K562 (cell line): Measurements from ENCODE around the gene CD84. TPM values are rescaled to one million over a fixed set of nuclear protein-coding genes. Genes with fewer than 3 reads are reported as not detected.

ENCODE experiments used
- ADNP ChIP-seq: fragments of 200-800 bp; sonication (Bioruptor generic); IDR thresholded peaks from 2 replicates; pipeline ENCODE4 v1.6.1; 2016; ENCODE audit warnings: missing genetic modification characterization, missing compliant biosample characterization
- ATF1 ChIP-seq, 2 experiments: fragments of 450-650 bp in 1 of 2; IDR thresholded peaks; 2 replicates each; pipeline ENCODE4 v1.6.1; 2016; ENCODE audit warnings: missing compliant biosample characterization in 1 of 2, missing genetic modification characterization in 1 of 2
- CXXC5 ChIP-seq: fragments of 250-450 bp; sonication (Bioruptor Pico); IDR thresholded peaks from 2 replicates; pipeline ENCODE4 v1.8.0; 2022; ENCODE audit warnings: inconsistent platforms, mild to moderate bottlenecking, moderate library complexity
- EHMT2 ChIP-seq: fragments of 450-650 bp; IDR thresholded peaks from 2 replicates; pipeline ENCODE4 v1.6.1; 2018; ENCODE audit warnings: antibody characterized with exemption
- ETV1 ChIP-seq: fragments of 450-650 bp; conservative IDR thresholded peaks from 2 replicates; pipeline ENCODE4 v1.6.1; 2016; ENCODE audit warnings: missing genetic modification characterization, control low read depth, low read depth, missing compliant biosample characterization
- FOXO4 ChIP-seq: fragments of 450-650 bp; formaldehyde crosslinking; IDR thresholded peaks from 2 replicates; pipeline ENCODE4 v1.4.0; 2020; ENCODE audit warnings: mild to moderate bottlenecking, moderate library complexity
- GATA2 ChIP-seq: sonication (generic); formaldehyde crosslinking; IDR thresholded peaks from 2 replicates; pipeline ENCODE4 v1.4.0; 2020; ENCODE audit warnings: mild to moderate bottlenecking, missing genetic modification reagents
- MCM7 ChIP-seq, 2 experiments: fragments of 450-650 bp; IDR thresholded peaks; 2 replicates each; pipeline ENCODE4 v1.6.1; 2016 to 2018
- NBN ChIP-seq: fragments of 450-650 bp; IDR thresholded peaks from 2 replicates; pipeline ENCODE4 v1.6.1; 2016; ENCODE audit warnings: low read depth, mild to moderate bottlenecking
- NFYB ChIP-seq: IDR thresholded peaks from 2 replicates; pipeline ENCODE4 v1.6.1; 2011; ENCODE audit warnings: mild to moderate bottlenecking, moderate library complexity; ENCODE audit not compliant: insufficient read length; ENCODE audit errors: extremely low read depth
- NR4A1 ChIP-seq, 2 experiments: fragments of 250-450 bp in 1 of 2; fragments of 450-650 bp in 1 of 2; sonication (Bioruptor Pico) in 1 of 2; IDR thresholded peaks; 2 replicates each; pipeline versions ENCODE4 v1.4.0 to v1.6.1; 2016 to 2020; ENCODE audit warnings: mild to moderate bottlenecking in 2 of 2, missing compliant biosample characterization in 1 of 2, missing genetic modification characterization in 1 of 2, moderate library complexity in 1 of 2
- PPARD ChIP-seq: fragments of 250-450 bp; sonication (Bioruptor Pico); IDR thresholded peaks from 2 replicates; pipeline ENCODE4 v1.8.0; 2022; ENCODE audit warnings: inconsistent platforms, mild to moderate bottlenecking, moderate library complexity
- SMAD3 ChIP-seq: fragments of 450-650 bp; formaldehyde crosslinking; conservative IDR thresholded peaks from 2 replicates; pipeline ENCODE4 v1.4.0; 2020; ENCODE audit warnings: mild to moderate bottlenecking
- SMARCB1 ChIP-seq: IDR thresholded peaks from 2 replicates; pipeline ENCODE4 v1.6.1; 2011; ENCODE audit warnings: improper control_type of control experiment, low read depth; ENCODE audit not compliant: insufficient read length
- TAF1 ChIP-seq: IDR thresholded peaks from 2 replicates; pipeline ENCODE4 v1.6.1; 2011; ENCODE audit warnings: mild to moderate bottlenecking, low read length, moderate library complexity; ENCODE audit not compliant: insufficient read depth, control insufficient read depth, severe bottlenecking; ENCODE audit errors: extremely low read depth
- TCF7L2 ChIP-seq: fragments of 150-350 bp; IDR thresholded peaks from 2 replicates; pipeline ENCODE4 v1.6.1; 2016; ENCODE audit warnings: low read depth, mild to moderate bottlenecking, low read length, moderate library complexity
- TEAD1 ChIP-seq, 2 experiments: fragments of 450-650 bp in 1 of 2; sonication (generic) in 1 of 2; formaldehyde crosslinking; IDR thresholded peaks; 2 replicates each; pipeline versions ENCODE4 v1.4.0 to v1.8.0; 2020 to 2022; ENCODE audit warnings: mild to moderate bottlenecking in 2 of 2, missing genetic modification reagents in 1 of 2
- ZNF124 ChIP-seq: sonication (generic); formaldehyde crosslinking; IDR thresholded peaks from 2 replicates; pipeline ENCODE4 v1.8.1; 2022; ENCODE audit warnings: missing genetic modification reagents
- ZNF253 ChIP-seq: fragments of 250-450 bp; sonication (Bioruptor Pico); conservative IDR thresholded peaks from 2 replicates; pipeline ENCODE4 v1.6.1; 2021; ENCODE audit warnings: mild to moderate bottlenecking
- ZSCAN32 ChIP-seq: fragments of 450-650 bp; formaldehyde crosslinking; IDR thresholded peaks from 2 replicates; pipeline ENCODE4 v1.4.0; 2020; ENCODE audit warnings: mild to moderate bottlenecking, moderate library complexity
- polyA plus RNA-seq, 8 experiments: library from polyadenylated mRNA; depleted of rRNA in 4 of 8; stranded (reverse) in 5 of 8; unstranded in 3 of 8; fragments of >200 nt; fragmentation: Nextera tagmentation in 2 of 8; fragmentation: Illumina TruSeq in 1 of 8; extraction: Ambion mirVana in 2 of 8; extraction: Trizol in 1 of 8; gene quantifications; 2 replicates each; pipeline versions ENCODE4 v1.2.1 to v1.2.3, GENCODE V29; 2011 to 2014; ENCODE audit warnings: inconsistent platforms in 1 of 8, missing spikeins in 1 of 8
- total RNA-seq, 7 experiments: library from RNA; depleted of rRNA in 6 of 7; stranded (reverse); fragments of >200 nt in 6 of 7; fragmentation: Illumina TruSeq in 2 of 7; extraction: Trizol in 2 of 7; gene quantifications; 2 replicates each; pipeline versions ENCODE4 v1.2.1 to v1.2.3, GENCODE V29; 2011 to 2021; ENCODE audit warnings: low replicate concordance in 1 of 7
- TF ChIP-seq, protein P1 (sequence below): sonication (generic); formaldehyde crosslinking; IDR thresholded peaks from 2 replicates; pipeline ENCODE4 v1.8.0; 2022; ENCODE audit warnings: missing genetic modification reagents, mild to moderate bottlenecking, borderline replicate concordance
- TF ChIP-seq, protein P2 (sequence below): sonication (generic); formaldehyde crosslinking; IDR thresholded peaks from 2 replicates; pipeline ENCODE4 v1.8.0; 2023; ENCODE audit warnings: mild to moderate bottlenecking, missing genetic modification reagents

The CD84 gene
- total and polyA plus RNA-seq, 9 of the 15 experiments (the other 6 are each of a cell fraction or from before 2014, with no cell fraction given), result 0.82 to 6.8 (median 2.0) TPM

DNA sequence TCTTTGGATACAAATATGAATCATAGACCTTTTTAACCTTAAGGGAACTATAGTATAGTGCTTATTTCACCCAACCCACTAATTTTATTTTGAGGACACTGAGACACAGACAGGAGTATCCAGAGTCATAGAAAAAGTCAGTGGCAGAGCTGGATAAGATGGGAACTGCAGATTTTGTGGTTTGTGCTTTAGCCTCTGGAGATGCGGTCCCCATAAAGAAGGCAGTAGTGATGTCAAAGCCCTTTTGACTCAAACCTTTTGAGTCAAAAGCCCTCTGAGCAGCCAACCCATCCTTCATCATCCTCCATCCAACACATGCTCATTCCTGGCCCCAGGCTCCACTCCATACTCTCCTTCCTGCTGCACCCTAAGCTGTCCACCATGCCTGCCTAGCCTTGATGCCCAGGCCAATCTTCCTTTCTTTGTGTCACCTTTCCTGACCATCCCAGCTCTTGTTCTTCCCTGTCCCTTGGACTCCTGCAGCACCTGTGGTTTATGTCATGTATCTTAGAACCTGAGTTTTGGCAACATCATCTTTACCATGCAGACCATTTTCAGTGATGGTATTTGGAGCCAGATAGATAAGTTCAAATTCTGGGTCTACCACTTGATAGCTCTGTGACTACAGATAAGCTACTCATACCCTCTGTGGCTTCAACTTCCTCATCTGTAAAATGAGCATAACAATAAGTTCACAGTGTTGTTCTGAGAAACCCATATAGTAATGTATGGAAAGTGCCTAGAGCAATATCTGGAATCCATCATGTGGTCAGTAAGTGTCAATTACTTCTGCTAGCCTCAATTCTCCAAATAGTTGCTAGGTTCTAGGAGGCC, 47.4 kb upstream of the CD84 start (continued):
- TF ChIP-seq SMAD3 (no peak), NBN (0 out of 2 replicates have a peak, but pooled peaks have one; percentile 32), ADNP (tag) (peak; percentile 73), NFYB (no peak), MCM7 (IDR thresholded peaks at IDR 0.05) (no peak), FOXO4 (CRISPR knock-in tag) (no peak), ZSCAN32 (CRISPR knock-in tag) (no peak), ETV1 (tag) (no peak), ATF1 (CRISPR knock-in tag; IDR thresholded peaks at IDR 0.05) (no peak), ATF1 (tag; IDR thresholded peaks at IDR 0.05) (no peak), GATA2 (CRISPR knock-in tag) (peak; percentile 52; the same call in 1 of the 2 replicates), EHMT2 (peak; percentile 72), TCF7L2 (no peak), CXXC5 (CRISPR knock-in tag) (0 out of 2 replicates have a peak, but pooled peaks have one; percentile 24), PPARD (CRISPR knock-in tag) (no peak), ZNF253 (no peak), TAF1 (no peak), TEAD1 (CRISPR knock-in tag; IDR thresholded peaks at IDR 0.05) (peak in 1 of 2 experiments; percentile 55; a peak in 1 of 4 replicates), SMARCB1 (no peak), NR4A1 (CRISPR knock-in tag; IDR thresholded peaks at IDR 0.05) (no peak), NR4A1 (tag; IDR thresholded peaks at IDR 0.05) (no peak), ZNF124 (no peak)
- TF ChIP-seq, protein P1, sequence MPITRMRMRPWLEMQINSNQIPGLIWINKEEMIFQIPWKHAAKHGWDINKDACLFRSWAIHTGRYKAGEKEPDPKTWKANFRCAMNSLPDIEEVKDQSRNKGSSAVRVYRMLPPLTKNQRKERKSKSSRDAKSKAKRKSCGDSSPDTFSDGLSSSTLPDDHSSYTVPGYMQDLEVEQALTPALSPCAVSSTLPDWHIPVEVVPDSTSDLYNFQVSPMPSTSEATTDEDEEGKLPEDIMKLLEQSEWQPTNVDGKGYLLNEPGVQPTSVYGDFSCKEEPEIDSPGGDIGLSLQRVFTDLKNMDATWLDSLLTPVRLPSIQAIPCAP, result no peak
- TF ChIP-seq, protein P2, sequence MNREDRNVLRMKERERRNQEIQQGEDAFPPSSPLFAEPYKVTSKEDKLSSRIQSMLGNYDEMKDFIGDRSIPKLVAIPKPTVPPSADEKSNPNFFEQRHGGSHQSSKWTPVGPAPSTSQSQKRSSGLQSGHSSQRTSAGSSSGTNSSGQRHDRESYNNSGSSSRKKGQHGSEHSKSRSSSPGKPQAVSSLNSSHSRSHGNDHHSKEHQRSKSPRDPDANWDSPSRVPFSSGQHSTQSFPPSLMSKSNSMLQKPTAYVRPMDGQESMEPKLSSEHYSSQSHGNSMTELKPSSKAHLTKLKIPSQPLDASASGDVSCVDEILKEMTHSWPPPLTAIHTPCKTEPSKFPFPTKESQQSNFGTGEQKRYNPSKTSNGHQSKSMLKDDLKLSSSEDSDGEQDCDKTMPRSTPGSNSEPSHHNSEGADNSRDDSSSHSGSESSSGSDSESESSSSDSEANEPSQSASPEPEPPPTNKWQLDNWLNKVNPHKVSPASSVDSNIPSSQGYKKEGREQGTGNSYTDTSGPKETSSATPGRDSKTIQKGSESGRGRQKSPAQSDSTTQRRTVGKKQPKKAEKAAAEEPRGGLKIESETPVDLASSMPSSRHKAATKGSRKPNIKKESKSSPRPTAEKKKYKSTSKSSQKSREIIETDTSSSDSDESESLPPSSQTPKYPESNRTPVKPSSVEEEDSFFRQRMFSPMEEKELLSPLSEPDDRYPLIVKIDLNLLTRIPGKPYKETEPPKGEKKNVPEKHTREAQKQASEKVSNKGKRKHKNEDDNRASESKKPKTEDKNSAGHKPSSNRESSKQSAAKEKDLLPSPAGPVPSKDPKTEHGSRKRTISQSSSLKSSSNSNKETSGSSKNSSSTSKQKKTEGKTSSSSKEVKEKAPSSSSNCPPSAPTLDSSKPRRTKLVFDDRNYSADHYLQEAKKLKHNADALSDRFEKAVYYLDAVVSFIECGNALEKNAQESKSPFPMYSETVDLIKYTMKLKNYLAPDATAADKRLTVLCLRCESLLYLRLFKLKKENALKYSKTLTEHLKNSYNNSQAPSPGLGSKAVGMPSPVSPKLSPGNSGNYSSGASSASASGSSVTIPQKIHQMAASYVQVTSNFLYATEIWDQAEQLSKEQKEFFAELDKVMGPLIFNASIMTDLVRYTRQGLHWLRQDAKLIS (CRISPR knock-in tag), result no peak
